Duodenal mucosa (tissue), 2 donors: ENCODE results near the gene ISG20L2.
A peak's percentile ranks its signal among the peaks of the same experiment; 100 is the strongest.

Experiments
- H3K27ac ChIP-seq: one replicate; pipeline ENCODE4 v1.7.0; 2013; ENCODE audit warnings: low read depth, low read length
- H3K27me3 ChIP-seq, 2 donors: one replicate each; pipeline ENCODE4 v1.7.0; 2013; ENCODE audit warnings: low read length in 2 of 2, control low read depth in 1 of 2; ENCODE audit not compliant: insufficient read depth in 2 of 2, control insufficient read depth in 1 of 2
- H3K36me3 ChIP-seq, 2 donors: one replicate each; pipeline ENCODE4 v1.7.0; 2013; ENCODE audit warnings: low read length in 2 of 2, control low read depth in 1 of 2; ENCODE audit not compliant: insufficient read depth in 2 of 2, control insufficient read depth in 1 of 2
- H3K4me1 ChIP-seq, 2 donors: one replicate each; pipeline ENCODE4 v1.7.0; 2013; ENCODE audit warnings: low read length in 2 of 2, control low read depth in 1 of 2; ENCODE audit not compliant: insufficient read depth in 2 of 2, control insufficient read depth in 1 of 2
- H3K4me3 ChIP-seq, 2 donors: one replicate each; pipeline ENCODE4 v1.7.0; 2013; ENCODE audit warnings: low read length in 2 of 2, low read depth in 1 of 2
- H3K9ac ChIP-seq, 2 donors: one replicate each; pipeline ENCODE4 v1.7.0; 2013; ENCODE audit warnings: low read length in 2 of 2, low read depth in 1 of 2
- H3K9me3 ChIP-seq, 2 donors: one replicate each; pipeline ENCODE4 v1.7.0; 2013; ENCODE audit warnings: low read length in 2 of 2, control low read depth in 1 of 2; ENCODE audit not compliant: control insufficient read depth in 1 of 2

Gene ISG20L2

GRCh38 chr1:156728599-156729462 is at the start of gene ISG20L2:
ISG20L2 (minus strand) TSS chr1:156728766; CDS start chr1:156727652, 1,114 bp downstream.
- Histone ChIP-seq H3K4me1 (peaks cover 41 to 44% of the 10 kb centered on the region in 2 donors), H3K27ac (peak within 1 kb of the TSS; percentile 98), H3K27me3 (no peaks in the 10 kb centered on the region), H3K4me3 (peak within 1 kb of the TSS; percentile 99 to 100), H3K9ac (peak within 1 kb of the TSS; percentile 100), H3K9me3 (no peaks in the 10 kb centered on the region), H3K36me3 (peaks cover 11 to 30% of the 10 kb centered on the region in 2 donors)

GRCh38 chr1:156777573-156777972 is 49.0 kb upstream of the ISG20L2 start:
- H3K9me3 ChIP-seq, result no peaks in the 10 kb centered on the region
- H3K36me3 ChIP-seq, result peaks cover 6 to 28% of the 10 kb centered on the region in 2 donors
- no peaks in the 10 kb centered on the region for H3K27me3 ChIP-seq
- H3K4me3 ChIP-seq, result no peak overlapping the region
- no peak overlapping the region for H3K9ac ChIP-seq
- peaks cover 4 to 9% of the 10 kb centered on the region in 2 donors for H3K4me1 ChIP-seq
- H3K27ac ChIP-seq, result no peak overlapping the region

GRCh38 chr1:156776942-156777341 is 48.4 kb upstream of the ISG20L2 start:
- Histone ChIP-seq H3K27ac (no peak overlapping the region), H3K27me3 (no peaks in the 10 kb centered on the region), H3K36me3 (peaks cover 0 to 22% of the 10 kb centered on the region in 2 donors), H3K4me3 (no peak overlapping the region), H3K4me1 (peaks cover 10 to 12% of the 10 kb centered on the region in 2 donors), H3K9ac (no peak overlapping the region), H3K9me3 (no peaks in the 10 kb centered on the region)

GRCh38 chr1:156775799-156776198 is 47.2 kb upstream of the ISG20L2 start:
- Histone ChIP-seq H3K4me1 (peaks cover 12 to 16% of the 10 kb centered on the region in 2 donors), H3K9me3 (no peaks in the 10 kb centered on the region), H3K36me3 (peaks cover 0 to 13% of the 10 kb centered on the region in 2 donors), H3K27ac (no peak overlapping the region), H3K4me3 (no peak overlapping the region), H3K27me3 (no peaks in the 10 kb centered on the region), H3K9ac (no peak overlapping the region)

GRCh38 chr1:156773607-156774006 is 45.0 kb upstream of the ISG20L2 start:
- Histone ChIP-seq H3K27ac (no peak overlapping the region), H3K4me3 (no peak overlapping the region), H3K27me3 (no peaks in the 10 kb centered on the region), H3K9me3 (no peaks in the 10 kb centered on the region), H3K9ac (no peak overlapping the region), H3K4me1 (peaks cover 28 to 34% of the 10 kb centered on the region in 2 donors), H3K36me3 (peaks cover 0 to 12% of the 10 kb centered on the region in 2 donors)

GRCh38 chr1:156772728-156773497 is 44.3 kb upstream of the ISG20L2 start:
- no peaks in the 10 kb centered on the region for H3K9me3 ChIP-seq
- H3K27me3 ChIP-seq, result no peaks in the 10 kb centered on the region
- H3K36me3 ChIP-seq, result peaks cover 0 to 12% of the 10 kb centered on the region in 2 donors
- H3K9ac ChIP-seq, result no peak overlapping the region
- no peak overlapping the region for H3K27ac ChIP-seq
- H3K4me3 ChIP-seq, result no peak overlapping the region
- H3K4me1 ChIP-seq, result peaks cover 33 to 38% of the 10 kb centered on the region in 2 donors

- Histone ChIP-seq H3K27ac (no peak overlapping the region), H3K9ac (no peak overlapping the region), H3K4me3 (no peak overlapping the region), H3K4me1 (peaks cover 33 to 38% of the 10 kb centered on the region in 2 donors), H3K9me3 (no peaks in the 10 kb centered on the region), H3K36me3 (peaks cover 0 to 12% of the 10 kb centered on the region in 2 donors), H3K27me3 (no peaks in the 10 kb centered on the region)
Observed at GRCh38 chr1:156772222-156772621, 43.7 kb upstream of the ISG20L2 start.

- Histone ChIP-seq H3K36me3 (peaks cover 0 to 6% of the 10 kb centered on the region in 2 donors), H3K4me1 (peaks cover 43 to 47% of the 10 kb centered on the region in 2 donors), H3K9me3 (no peaks in the 10 kb centered on the region), H3K9ac (peak overlapping the region; percentile 91 to 95), H3K27ac (no peak overlapping the region), H3K27me3 (no peaks in the 10 kb centered on the region), H3K4me3 (peak overlapping the region; percentile 90 to 95)
Observed at GRCh38 chr1:156768610-156769295, 40.2 kb upstream of the ISG20L2 start.

- Histone ChIP-seq H3K4me3 (peak overlapping the region; percentile 90 to 95), H3K9ac (peak overlapping the region; percentile 91 to 95), H3K9me3 (no peaks in the 10 kb centered on the region), H3K27ac (peak overlapping the region; percentile 87), H3K36me3 (no peaks in the 10 kb centered on the region), H3K4me1 (peaks cover 38 to 47% of the 10 kb centered on the region in 2 donors), H3K27me3 (no peaks in the 10 kb centered on the region)
Observed at GRCh38 chr1:156767879-156768604, 39.5 kb upstream of the ISG20L2 start.
